COR-L47 (cell line): ENCODE results near the gene EYA4.
"Not testable (repeated sequence)": the region's sequence is repeated elsewhere in the genome, so short reads cannot be mapped to it uniquely, and the experiment has no call there.

Experiments
- DNase-seq: peaks from one replicate; lab custom pipeline; 2025; lab: John Stamatoyannopoulos, UW

Gene EYA4

DNA sequence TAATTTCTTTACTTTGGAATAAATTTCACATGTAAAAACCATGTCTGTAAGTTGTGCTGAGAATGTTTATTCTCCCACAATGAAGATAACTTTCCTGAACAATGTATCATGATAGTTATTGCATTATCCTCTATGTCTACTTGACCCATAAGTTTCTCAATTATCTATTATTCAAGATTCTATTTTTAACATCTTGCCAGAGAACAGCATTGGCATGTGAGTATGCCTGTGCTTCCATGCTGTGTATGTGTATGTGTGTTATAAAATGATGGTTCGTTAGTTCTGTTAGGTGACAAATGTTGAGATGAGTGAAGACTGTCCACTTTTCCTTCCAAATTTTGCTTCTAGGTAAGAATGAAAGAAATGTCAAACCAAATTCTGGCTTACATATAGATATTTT is 111.9 kb downstream of the EYA4 start:
- DNase-seq: no peak

DNA sequence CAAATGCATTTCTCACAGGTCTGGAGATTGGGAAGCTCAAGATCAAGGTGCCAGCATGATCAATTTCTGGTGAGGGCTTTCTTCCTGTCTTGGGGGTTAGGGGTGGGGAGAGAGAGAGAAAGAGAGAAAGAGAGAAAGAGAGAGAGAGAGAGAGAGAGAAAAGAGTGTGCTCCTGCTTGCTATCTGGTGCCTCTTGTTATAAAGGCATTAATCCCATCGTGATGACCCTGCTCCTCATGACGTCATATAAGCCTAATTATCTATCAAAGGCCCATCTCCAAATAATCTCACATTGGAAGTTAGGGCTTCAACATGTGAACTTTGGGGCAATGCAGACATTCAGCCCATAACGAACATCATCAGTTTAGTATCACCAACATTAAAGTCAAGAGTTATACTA is 114.8 kb downstream of the EYA4 start:
- DNase-seq: no peak

DNA sequence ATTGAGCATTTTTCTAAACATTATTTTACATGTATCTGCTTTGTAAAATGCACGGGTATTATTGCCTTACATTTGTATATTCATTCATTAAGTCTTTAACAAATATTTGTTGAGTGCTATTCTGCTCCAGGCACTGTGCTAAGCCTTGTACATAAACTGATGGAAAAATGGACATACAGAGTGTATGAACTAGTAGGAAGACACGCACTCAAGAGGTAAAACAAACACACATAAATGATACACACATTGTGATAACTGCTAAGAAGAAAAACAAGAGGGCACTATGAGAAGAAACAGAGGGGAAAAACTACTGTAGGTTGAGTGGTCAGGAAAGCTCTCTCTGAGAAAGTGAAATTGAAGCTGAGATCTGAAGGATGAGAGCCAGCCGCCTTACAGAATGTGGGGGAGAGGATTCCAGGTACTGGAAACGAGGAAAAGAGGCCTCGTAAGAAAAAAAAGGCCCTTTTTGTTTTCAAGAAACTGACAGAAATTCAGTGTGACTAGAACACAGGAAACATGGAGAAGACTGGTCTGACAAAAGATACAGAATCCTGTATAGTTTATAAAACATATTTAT is 117.5 kb downstream of the EYA4 start:
- no peak for DNase-seq

DNA sequence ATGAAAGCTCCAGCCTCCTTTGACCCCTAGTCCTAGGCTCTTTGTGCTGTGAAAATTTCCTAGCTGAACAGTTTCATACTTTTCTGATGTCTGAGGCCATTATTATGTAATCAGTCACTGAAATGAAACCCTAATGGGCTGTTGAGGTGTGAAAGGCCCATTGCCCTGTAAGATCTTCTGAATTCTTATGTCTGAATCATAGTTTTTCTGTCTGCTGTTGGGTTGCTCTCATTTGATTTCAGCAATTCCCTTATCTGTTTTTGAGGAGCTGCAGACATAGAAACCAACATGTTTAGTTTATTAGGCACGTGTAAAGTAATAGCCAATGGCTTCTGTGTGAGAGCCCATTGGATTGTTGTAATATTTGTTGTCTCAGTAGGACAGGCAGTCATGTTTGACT is 118.1 kb downstream of the EYA4 start:
- no peak for DNase-seq

DNA sequence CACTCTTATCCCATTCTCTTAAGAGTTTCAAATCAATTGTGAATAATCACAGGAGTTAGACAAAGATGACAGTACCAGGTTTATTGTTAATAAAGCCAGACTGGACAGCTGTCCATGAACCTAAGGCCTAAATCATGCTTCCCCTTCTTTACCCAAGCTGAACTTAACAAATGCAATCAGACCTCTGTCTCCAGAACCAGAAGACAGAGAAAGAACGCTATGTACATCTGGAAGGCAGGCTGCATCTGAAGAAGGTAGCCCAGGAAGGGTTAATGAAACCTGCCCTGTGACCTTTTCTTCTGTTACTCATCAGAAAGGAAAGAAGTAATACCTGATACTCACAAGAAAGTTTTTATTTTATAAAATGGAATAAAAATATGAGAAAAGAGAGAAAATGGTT is 118.6 kb downstream of the EYA4 start:
- DNase-seq: no peak

DNA sequence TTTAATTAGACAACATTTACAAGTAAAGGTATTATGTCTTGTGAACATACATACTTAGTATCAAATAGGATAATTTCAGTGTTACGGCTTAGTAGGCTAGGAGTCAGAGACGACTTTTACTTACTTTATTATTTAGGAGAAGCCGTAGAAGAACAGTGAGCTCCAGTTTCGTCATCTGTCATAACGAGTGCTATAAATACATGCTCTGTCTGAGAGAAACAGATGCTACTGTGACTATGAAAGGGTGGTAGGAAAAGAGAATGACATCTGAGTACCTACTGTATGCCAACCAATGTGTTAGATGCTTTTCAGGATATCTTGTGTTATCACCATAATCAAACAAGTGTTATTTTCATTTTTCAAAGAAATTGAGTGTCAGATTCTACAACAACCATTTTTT is 119.0 kb downstream of the EYA4 start:
- no peak for DNase-seq

DNA sequence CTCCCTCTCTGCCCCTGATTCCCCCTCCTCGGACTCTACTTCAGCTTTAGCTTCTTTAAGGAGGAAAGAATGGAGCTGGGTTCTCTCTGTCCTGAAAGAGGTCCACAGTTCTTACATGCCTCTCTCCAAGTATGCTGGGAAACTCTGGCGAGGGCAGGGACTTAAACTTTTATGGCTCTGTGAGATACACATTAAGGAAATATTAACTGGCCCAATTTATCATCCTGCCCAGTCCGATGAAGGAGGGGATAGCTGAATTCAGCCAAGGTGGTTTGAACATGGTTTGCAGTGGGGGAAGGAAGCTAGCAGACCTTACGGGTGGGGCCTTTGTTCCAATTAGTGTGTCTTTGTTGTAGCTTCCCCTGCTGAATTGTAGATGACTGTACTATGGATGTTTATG is 121.7 kb downstream of the EYA4 start:
- DNase-seq: no peak

DNA sequence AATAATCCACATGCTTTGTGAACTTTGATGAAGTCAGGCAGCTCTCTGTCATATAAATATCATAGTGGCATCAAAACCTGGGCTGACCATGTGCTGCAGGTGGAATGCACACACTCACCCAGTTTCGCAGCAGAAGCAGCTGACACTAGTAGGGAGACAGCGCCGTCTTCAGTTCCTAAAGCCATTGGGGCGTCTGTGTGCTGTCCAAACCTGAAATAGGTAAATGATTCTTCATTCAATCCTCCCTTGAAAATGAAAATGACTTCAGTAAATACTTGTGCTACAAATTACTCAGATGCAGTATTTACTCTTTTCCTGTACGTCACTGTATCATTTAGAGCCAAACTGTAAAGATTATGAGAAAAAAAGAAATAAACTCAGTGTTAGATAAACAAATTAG is 127.5 kb downstream of the EYA4 start:
- peak; percentile 51 for DNase-seq

DNA sequence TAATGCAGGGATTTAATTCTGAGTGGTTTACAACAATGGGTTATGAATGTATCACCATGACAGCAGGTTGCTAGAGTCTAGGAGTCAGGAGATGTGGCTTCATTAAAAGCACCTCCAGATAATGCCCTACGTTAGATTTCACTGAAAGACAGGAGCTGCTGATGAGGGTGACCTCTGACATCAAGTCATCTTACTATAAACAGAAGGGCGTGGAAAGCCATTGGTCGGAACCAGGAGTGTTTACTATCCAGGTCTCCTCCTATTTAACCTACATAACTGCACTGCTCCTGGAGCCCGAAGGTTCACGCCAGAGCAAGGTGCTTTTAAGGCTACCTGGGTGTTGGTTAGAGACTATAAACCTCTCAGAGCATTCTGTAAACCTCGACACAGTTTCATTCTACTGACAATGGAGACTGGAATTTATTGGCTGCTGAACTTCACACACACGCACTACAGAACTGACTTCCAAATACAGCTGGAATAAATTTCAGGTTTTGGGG is 128.7 kb downstream of the EYA4 start:
- DNase-seq: no peak

DNA sequence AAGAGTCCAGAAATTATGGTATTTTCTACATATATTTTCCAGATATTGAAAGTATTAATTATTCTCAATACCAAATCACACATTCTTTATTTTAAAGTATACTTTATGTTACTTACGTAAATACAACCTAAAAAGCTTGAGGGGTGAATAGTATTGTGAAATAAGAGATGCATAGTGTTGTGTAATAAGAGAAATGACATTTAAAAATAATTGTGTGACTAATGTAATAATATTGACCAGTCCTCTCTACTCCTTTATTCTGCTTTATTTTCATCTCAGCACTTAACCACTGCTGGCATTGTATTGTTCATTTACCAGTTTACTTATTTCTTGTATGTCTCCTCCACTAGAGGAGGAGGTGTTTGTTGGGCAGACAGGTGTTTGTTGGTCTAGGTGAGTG is 135.6 kb downstream of the EYA4 start:
- DNase-seq: no peak

DNA sequence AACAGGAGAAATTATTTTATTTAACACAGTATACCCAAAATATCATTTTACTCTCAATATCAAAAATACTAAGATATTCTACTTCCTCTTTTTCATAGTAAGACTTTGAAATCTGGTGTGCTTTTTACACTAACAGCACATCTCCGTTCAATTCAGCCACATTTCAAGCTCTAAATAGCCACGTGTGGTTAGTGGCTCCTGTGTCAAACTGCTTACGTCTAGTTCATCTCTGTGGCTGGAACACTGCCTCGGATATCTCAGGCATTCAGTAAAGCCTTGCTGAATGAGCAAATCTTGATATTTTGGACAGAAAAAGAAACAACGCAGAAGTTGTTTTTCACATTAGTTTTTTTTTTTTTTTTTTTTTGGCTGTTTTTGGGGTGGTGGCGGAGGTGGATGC is 136.1 kb downstream of the EYA4 start:
- DNase-seq: no peak

DNA sequence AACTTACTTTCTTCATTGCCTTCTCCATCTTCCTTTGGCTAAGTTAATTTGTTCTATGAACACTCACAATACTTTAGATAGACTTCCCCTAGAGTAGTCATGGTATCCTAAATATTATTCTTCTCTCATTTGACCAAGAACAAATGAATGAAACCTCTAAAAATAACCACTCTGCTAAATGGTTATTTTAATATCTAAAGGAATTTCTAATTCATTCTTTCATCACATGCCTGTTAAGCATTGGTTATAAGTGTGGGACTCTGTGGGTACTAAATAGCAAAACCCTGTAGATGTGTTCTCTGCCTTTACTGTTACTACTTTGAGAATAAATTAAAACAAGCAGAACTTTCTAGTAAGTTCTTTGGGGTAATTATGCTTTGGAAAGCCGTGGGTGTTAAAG is 138.9 kb downstream of the EYA4 start:
- no peak for DNase-seq

DNA sequence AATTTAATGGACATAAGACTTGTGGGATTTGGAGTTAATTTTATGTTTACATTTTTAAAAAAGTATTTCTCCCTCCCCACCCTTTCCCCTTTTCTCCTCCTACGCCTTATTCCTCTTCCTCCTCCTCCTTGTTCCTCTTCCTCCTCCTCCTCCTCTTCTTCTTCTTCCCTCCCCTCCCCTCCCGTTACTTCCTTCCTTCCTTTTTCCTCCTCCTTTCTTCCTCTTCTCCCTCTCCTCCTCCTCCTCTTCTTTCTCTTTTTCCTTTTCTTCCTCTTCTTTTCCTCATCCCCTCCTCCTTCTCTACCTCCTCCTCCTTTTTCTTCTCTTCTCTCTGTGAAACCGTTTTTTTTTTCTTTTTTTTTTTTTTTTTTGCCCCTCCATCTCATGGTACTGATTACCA is 139.6 kb downstream of the EYA4 start:
- DNase-seq: no peak

DNA sequence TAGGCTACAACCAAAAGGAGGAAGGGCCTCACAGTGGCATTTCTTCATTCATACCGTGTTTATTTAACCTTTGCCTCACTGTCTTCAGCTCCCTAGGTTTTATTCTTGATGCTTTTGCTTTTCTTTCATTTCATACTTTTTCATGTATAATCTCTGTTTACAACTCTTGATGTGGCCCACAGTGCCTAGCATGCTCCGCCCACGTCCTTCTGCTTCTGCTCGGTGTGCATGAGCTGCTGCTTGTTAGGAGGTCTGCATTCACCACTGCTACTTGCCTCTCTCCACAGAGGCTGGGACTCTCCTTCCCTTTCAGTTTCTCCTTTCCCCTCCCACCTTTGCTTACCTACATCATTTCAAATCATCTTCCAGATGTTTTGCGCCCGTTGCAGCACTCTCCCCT is 147.6 kb downstream of the EYA4 start:
- no peak for DNase-seq

DNA sequence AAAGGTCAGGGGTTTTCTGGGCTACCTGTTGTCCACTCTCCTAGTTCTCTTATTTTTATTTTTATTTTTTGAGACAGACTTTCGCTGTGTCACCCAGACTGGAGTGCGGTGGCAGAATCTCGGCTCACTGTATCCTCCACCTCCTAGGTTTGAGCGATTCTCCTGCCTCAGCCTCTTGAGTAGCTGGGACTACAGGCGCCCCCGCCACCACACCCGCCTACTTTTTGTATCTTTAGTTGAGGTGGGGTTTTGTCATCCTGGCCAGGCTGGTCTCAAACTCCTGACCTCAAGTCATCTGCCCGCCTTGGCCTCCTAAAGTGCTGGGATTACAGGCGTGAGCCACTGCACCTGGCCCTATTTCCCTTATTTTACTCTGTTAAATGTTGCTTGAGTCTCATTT is 149.0 kb downstream of the EYA4 start:
- DNase-seq: no peak

DNA sequence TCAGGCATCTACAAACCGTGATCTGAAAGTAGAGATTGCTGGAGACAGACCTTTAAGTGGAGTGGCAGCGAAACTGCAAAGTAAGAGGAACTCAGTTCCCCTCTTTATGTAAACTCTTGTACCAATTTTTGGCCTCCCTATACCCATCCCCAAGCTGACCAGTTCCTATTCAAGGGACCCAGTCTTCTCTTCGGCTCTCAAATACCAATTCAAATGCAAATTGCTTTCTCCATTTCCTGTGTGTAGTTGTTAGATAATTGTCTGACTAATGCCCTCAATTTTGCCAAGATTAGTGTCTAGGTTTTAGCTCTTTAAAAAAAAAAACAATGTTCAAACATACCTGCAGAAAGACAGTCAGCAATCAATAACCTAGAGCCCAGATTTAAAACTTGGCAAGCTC is 150.9 kb downstream of the EYA4 start:
- DNase-seq: no peak

DNA sequence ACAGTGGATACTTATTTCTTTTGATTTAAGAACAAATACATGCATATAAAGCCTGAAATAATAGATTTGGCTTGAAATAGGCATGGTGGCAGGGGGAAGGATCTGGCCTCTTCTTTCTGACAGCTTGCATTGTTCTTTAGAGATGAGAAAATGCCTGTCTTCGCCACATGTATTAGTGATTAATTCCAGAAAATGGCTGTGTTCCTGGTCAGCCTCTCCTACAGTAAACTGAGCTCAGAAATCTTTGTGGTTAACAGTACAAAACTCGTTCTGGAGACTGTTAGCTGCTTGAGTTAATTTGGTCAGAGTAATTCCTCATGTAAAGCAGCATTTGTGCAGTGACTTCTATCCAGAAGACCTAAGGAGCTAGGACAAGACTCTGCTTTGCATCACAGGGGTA is 151.5 kb downstream of the EYA4 start:
- DNase-seq: no peak

DNA sequence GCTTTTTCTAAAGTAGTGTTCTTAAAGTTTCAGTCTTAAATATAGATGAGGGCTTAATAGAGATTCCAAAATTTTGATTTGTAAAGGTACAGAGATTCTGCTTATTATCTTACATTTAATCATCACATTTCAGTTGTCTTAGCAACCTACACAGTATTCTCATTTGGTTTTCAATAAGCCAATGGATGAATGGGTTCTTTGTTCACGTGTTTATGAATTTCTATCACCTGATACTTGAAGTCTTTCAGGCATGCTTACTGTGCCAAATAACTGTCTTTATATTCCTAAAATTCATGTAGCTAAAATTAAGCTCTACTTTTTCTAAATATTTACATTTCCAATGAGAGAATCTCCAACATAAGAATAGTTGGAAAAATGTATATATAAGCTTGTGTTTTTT is 152.7 kb downstream of the EYA4 start:
- no peak for DNase-seq

DNA sequence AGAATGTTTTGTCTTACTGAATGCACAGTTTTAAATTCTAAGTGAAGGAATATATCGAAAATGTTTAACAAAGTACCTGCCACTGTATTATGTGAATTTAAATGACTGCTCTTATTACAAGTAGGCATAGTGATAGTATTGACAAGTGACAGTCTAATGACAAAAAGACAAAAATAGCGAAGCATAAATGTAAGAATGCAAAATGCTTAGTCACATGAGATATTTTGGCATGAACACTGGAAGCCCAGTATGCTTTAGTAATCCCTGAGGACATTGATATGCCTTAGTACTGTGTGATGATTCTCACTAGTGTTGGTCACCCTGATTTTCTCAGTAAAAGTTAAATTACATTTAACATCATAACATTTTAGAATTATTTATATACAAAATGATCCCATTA is 153.5 kb downstream of the EYA4 start:
- no peak for DNase-seq

DNA sequence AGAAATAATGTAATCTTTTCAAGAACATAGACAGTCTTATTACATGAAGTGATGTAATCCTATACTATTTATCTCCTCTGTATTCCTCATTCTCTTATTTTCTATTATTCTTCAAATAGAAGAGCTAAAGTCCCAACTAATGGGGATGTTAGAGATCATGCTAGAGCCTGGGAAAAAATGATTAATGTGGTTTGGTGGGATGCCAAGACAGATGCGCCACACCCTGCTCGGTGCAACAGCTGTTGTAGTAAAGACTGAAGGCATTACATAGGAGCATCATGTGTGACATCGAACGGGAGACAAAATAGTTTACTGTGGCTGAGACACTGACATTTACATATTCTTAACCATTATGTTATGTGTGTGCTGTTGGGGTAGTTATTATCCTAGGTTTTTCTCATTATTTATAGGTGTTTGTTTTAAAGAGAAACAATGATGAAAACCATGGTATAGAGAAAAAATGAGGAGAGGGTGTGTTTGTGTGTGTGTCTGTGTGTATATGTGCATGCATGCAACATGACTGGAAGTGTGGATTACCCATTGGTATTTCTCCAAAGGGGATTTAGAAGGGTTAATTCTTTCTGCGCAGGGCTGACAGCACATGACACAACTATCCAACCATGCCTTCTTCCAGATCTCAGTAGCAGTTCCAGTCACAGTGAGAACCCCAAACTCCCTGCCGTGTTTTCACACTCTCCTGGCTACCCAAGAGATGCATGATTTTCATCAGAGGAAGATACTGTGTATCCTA is 155.3 kb downstream of the EYA4 start:
- peak; percentile 39 for DNase-seq

DNA sequence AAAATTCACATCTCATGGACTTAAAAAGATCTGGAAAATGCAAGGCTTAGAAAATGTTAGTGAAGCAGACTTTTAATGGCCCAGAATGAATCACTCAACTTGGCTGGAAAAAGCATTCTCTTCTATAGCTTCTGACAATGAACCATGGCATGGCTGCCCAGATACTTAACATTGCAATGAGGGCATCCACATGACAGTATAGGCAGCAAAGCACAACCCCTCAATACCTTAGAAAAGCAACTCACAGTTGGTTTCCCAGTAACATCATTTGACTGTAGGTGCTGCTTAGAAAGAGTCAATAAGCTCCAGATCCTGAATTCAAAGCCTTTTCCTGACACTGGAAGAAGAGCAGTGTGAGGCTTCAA is 155.8 kb downstream of the EYA4 start:
- DNase-seq: no peak

DNA sequence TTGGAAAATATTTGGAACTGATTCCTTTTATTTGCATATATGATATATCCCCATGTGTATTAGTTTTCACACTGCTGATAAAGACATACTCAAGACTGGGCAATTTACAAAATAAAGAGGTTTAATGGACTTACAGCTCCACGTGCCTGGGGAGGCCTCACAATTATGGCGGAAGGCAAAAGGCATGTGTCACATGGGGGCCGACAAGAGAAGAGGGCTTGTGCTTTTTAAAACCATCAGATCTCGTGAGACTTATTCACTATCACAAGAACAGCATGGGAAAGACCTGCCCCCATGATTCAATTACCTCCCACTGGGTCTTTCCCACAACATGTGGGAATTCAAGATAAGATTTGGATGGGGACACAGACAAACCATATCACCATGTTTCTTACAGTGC is 156.4 kb downstream of the EYA4 start:
- DNase-seq: not testable (repeated sequence)

DNA sequence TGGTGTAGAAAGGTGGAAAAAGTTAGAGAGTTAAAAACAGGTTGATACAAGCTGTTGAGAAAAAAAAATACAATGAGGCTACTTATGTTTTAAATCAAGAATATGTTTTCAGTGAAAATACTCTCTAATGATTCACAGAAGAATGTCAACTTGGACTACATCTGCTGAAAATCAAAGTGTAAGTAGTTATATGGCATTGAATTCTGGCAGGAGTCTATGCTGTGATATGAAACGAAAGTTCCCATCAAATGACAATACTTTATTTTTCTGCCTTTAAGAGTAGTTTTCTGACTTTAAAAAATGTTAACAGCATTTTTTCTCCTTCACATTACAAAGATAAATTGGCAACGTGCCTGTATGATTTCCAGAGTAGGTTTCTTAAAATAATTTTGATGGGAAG is 158.3 kb downstream of the EYA4 start:
- DNase-seq: no peak

DNA sequence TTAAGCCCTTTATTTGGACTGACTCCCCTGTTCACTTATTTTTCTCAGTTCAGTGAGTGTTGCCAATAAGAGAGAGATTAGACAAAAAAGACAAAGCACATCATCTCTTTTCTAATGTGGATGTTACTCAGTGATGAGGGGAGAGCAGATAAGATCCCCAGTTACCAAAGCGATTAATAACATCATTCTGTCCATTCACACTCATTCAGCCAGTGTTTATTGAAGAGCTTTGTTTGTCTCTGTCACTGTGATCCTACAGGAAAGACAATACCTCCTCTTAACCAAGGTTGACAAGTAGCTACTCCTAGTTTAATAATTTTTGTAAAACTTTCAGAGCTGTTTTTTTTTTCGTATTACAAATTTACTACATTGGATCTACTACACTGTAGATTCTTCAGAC is 163.0 kb downstream of the EYA4 start:
- no peak for DNase-seq
